ENCODE data around the gene LRP2.

DNA sequence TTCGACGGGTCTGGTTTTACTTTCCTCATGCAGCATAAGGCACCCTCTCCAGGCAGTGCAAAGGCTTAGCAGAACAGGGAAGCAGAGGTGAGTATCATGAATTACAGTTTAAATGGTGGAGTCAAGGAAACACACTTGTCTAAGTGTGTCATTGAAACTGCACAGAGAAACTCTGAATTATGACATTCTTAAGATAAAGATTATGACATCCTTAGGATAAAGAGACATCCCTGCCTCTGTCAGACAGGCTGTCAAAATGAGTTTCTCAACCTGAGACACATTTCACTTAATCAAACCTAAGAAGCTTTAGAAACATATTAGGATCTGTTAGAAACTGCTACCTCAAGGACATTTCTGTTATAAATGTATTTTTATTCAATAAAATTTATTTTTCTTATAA lies 179.8 kb downstream of the LRP2 start:
- no peak for TF ChIP-seq PAX5 (IDR thresholded peaks at IDR 0.05; ENCODE audit: insufficient read depth, low read length, severe bottlenecking)
- TF ChIP-seq POU2F2 (IDR thresholded peaks at IDR 0.05; ENCODE audit: low read depth, low read length) = no peak
